HG02943 (cell line): ENCODE results near the gene CLEC4C.

ENCODE experiments used
- ATAC-seq: cut with Tn5 transposase; IDR thresholded peaks from one replicate; pipeline ENCODE4 v1.9.1; 2021; ENCODE audit warnings: mild to moderate bottlenecking, low read depth, moderate library complexity; ENCODE audit not compliant: unreplicated experiment

CLEC4C gene

GRCh38 chr12:7729746-7730145 lies 17.4 kb downstream of the CLEC4C start:
- no peak for ATAC-seq

- no peak for ATAC-seq
Measured at GRCh38 chr12:7723926-7724325, 23.2 kb downstream of the CLEC4C start.

GRCh38 chr12:7719946-7720730 lies 27.0 kb downstream of the CLEC4C start:
- no peak for ATAC-seq

- no peak for ATAC-seq
Measured at GRCh38 chr12:7716381-7716780, 30.8 kb downstream of the CLEC4C start.

GRCh38 chr12:7712841-7713442 lies 34.2 kb downstream of the CLEC4C start:
- no peak for ATAC-seq

GRCh38 chr12:7711133-7711532 lies 36.0 kb downstream of the CLEC4C start, which contains the start of gene DPPA3:
Gene DPPA3, plus strand, starts transcription at chr12:7711433. Its CDS starts 138 bp downstream, at chr12:7711571.
- no peak for ATAC-seq

- ATAC-seq, result no peak
Measured at GRCh38 chr12:7709969-7710675, 37.1 kb downstream of the CLEC4C start.

GRCh38 chr12:7705846-7706245 lies 41.3 kb downstream of the CLEC4C start:
- no peak for ATAC-seq

- no peak for ATAC-seq
Measured at GRCh38 chr12:7695566-7696197, 51.5 kb downstream of the CLEC4C start, which contains the start of gene GDF3. Gene GDF3, minus strand, starts transcription at chr12:7695775. Its CDS starts 47 bp downstream, at chr12:7695728.

GRCh38 chr12:7695237-7695560 lies 52.0 kb downstream of the CLEC4C start:
- ATAC-seq, result no peak

GRCh38 chr12:7694556-7695236 lies 52.5 kb downstream of the CLEC4C start:
- ATAC-seq, result no peak

- ATAC-seq, result no peak
Measured at GRCh38 chr12:7693793-7694192, 53.4 kb downstream of the CLEC4C start.

GRCh38 chr12:7681535-7681934 lies 65.6 kb downstream of the CLEC4C start:
- no peak for ATAC-seq
